Ishikawa (cell line): ENCODE data around the gene POU2F1.

ENCODE experiments used
- CEBPB ChIP-seq: IDR thresholded peaks from 2 replicates; pipeline ENCODE4 v1.6.1; 2012
- CREB1 ChIP-seq: IDR thresholded peaks from 2 replicates; pipeline ENCODE4 v1.6.1; 2012; ENCODE audit warnings: low read depth
- EGR1 ChIP-seq: IDR thresholded peaks from 2 replicates; pipeline ENCODE4 v1.6.1; 2012
- EP300 ChIP-seq: IDR thresholded peaks from 2 replicates; pipeline ENCODE4 v1.6.1; 2012; ENCODE audit warnings: borderline replicate concordance
- FOXM1 ChIP-seq: IDR thresholded peaks from 2 replicates; pipeline ENCODE4 v1.6.1; 2012; ENCODE audit warnings: low read depth, borderline replicate concordance
- MAX ChIP-seq: IDR thresholded peaks from 2 replicates; pipeline ENCODE4 v1.6.1; 2012
- NFIC ChIP-seq: IDR thresholded peaks from 2 replicates; pipeline ENCODE4 v1.6.1; 2012
- RAD21 ChIP-seq: IDR thresholded peaks from 2 replicates; pipeline ENCODE4 v1.6.1; 2012; ENCODE audit warnings: low read depth
- REST ChIP-seq: IDR thresholded peaks from 2 replicates; pipeline ENCODE4 v1.6.1; 2012; ENCODE audit warnings: low read depth, mild to moderate bottlenecking
- TAF1 ChIP-seq: IDR thresholded peaks from 2 replicates; pipeline ENCODE4 v1.6.1; 2012; ENCODE audit warnings: low read depth, mild to moderate bottlenecking
- TCF12 ChIP-seq: IDR thresholded peaks from 2 replicates; pipeline ENCODE4 v1.6.1; 2012; ENCODE audit warnings: low read depth
- TEAD4 ChIP-seq: IDR thresholded peaks from 2 replicates; pipeline ENCODE4 v1.6.1; 2012
- YY1 ChIP-seq: IDR thresholded peaks from 2 replicates; pipeline ENCODE4 v1.6.1; 2012; ENCODE audit warnings: low read depth
- ZBTB7A ChIP-seq: IDR thresholded peaks from 2 replicates; pipeline ENCODE4 v1.6.1; 2012; ENCODE audit warnings: low read depth
- TF ChIP-seq, protein P1 (sequence below): IDR thresholded peaks from 2 replicates; pipeline ENCODE4 v1.6.1; 2012

The POU2F1 gene

GRCh38 chr1:167250482-167250881, 29.8 kb downstream of the POU2F1 start:
- TF ChIP-seq EP300, result no peak
- TF ChIP-seq, protein P1, sequence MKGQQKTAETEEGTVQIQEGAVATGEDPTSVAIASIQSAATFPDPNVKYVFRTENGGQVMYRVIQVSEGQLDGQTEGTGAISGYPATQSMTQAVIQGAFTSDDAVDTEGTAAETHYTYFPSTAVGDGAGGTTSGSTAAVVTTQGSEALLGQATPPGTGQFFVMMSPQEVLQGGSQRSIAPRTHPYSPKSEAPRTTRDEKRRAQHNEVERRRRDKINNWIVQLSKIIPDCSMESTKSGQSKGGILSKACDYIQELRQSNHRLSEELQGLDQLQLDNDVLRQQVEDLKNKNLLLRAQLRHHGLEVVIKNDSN, result no peak
- TF ChIP-seq TCF12, result no peak
- no peak for TF ChIP-seq TEAD4
- TF ChIP-seq MAX, result no peak
- no peak for TF ChIP-seq CREB1
- TF ChIP-seq FOXM1, result no peak
- TF ChIP-seq REST, result no peak
- no peak for TF ChIP-seq TAF1
- no peak for TF ChIP-seq RAD21
- TF ChIP-seq YY1, result no peak
- TF ChIP-seq EGR1, result no peak
- TF ChIP-seq CEBPB, result no peak
- TF ChIP-seq ZBTB7A, result no peak
- TF ChIP-seq NFIC, result no peak

GRCh38 chr1:167251472-167251871, 30.8 kb downstream of the POU2F1 start:
- no peak for TF ChIP-seq EP300
- TF ChIP-seq YY1, result no peak
- no peak for TF ChIP-seq FOXM1
- TF ChIP-seq EGR1, result no peak
- TF ChIP-seq REST, result no peak
- no peak for TF ChIP-seq NFIC
- TF ChIP-seq CREB1, result no peak
- no peak for TF ChIP-seq ZBTB7A
- TF ChIP-seq TEAD4, result no peak
- no peak for TF ChIP-seq TAF1
- TF ChIP-seq RAD21, result no peak
- no peak for TF ChIP-seq TCF12
- TF ChIP-seq, protein P1, result no peak
- no peak for TF ChIP-seq MAX
- no peak for TF ChIP-seq CEBPB

GRCh38 chr1:167252986-167253385, 32.3 kb downstream of the POU2F1 start:
- TF ChIP-seq TAF1 (no peak), CREB1 (no peak), TCF12 (no peak), ZBTB7A (no peak), NFIC (no peak), TEAD4 (no peak), FOXM1 (no peak), EP300 (no peak), YY1 (no peak)
- TF ChIP-seq, protein P1, result no peak

- TF ChIP-seq FOXM1, result no peak
- TF ChIP-seq NFIC, result no peak
- no peak for TF ChIP-seq TCF12
- TF ChIP-seq ZBTB7A, result no peak
- TF ChIP-seq MAX, result no peak
- TF ChIP-seq EGR1, result no peak
- no peak for TF ChIP-seq TAF1
- no peak for TF ChIP-seq CEBPB
- TF ChIP-seq YY1, result no peak
- TF ChIP-seq RAD21, result no peak
- no peak for TF ChIP-seq TEAD4
Observed at GRCh38 chr1:167258858-167259257, 38.2 kb downstream of the POU2F1 start.

GRCh38 chr1:167262836-167263235, 42.1 kb downstream of the POU2F1 start:
- TF ChIP-seq FOXM1 (no peak), YY1 (no peak), TEAD4 (no peak), CEBPB (no peak), EGR1 (no peak), CREB1 (no peak), TCF12 (no peak), ZBTB7A (no peak)
